Measurements from ENCODE around the gene ADCY2.

The ADCY2 gene

GRCh38 chr5:7849681-7850394, 453.9 kb downstream of the ADCY2 start:
- peaks cover 5% of the 10 kb centered on the region for H3K27me3 Mint-ChIP-seq (ENCODE audit: low read depth, poor library complexity)
- peaks cover 48% of the 10 kb centered on the region for H3K4me1 Mint-ChIP-seq
- peak overlapping the region; percentile 88 for H3K4me3 Mint-ChIP-seq
- peak overlapping the region; percentile 48 for H3K27ac Mint-ChIP-seq
- no peak for DNase-seq
- TF ChIP-seq CTCF (IDR thresholded peaks at IDR 0.05): no peak
- H3K9me3 Mint-ChIP-seq: peaks cover 19% of the 10 kb centered on the region
- peaks cover 19% of the 10 kb centered on the region for H3K36me3 Mint-ChIP-seq (ENCODE audit: low read depth)

DNA sequence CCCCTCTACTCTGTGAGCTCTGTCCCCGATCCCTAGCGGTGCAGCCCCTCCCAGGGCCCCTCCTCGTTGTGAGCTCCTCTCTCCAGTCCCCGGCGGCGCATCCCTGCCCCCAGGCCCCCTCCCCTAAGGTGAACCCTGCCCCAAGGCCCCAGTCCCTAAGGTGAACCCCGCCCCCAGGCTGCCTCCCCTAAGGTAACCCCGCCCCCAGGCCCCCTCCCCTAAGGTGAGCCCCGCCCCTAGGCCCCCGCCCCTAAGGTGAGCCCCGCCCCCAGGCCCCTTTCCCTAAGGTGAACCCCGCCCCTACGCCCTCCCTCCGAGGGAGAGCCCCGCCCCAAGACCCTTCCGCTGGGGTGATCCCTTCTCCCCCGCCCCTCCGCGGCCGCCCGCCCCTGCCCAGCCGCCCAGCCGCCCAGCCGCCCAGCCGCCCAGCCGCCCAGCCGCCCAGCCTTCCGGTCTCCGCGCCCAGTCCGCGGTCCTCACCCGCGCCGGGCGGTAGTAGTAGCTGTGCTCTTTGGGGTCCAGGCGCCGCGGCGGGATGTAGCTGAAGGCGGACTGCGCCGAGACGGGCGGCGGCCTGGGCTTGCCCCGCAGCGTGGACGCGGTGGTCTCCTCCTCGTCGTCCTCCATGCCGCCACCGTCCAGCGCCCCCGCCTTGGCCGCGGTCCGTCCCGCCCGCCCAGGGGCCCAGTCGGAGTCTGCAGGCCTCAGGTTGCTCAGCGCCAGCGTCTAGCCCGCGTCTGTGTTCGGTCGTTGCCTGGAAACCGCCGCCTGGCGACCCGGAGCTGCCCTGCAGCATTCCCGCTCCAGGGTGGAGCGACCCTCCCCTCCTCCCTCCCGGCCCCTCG, 454.7 kb downstream of the ADCY2 start, which contains the start of gene CFAP90:
CFAP90 (minus strand) TSS at position 739 of the 845 bp plus-strand sequence; CDS start at position 627, 112 bp downstream.
- peak within 1 kb of the TSS; percentile 94 for H3K27ac Mint-ChIP-seq
- peaks cover 43% of the 10 kb centered on the region for H3K4me1 Mint-ChIP-seq
- H3K36me3 Mint-ChIP-seq (ENCODE audit: low read depth): peaks cover 22% of the 10 kb centered on the region
- peak; percentile 40 for TF ChIP-seq CTCF (IDR thresholded peaks at IDR 0.05)
- H3K9me3 Mint-ChIP-seq: peaks cover 21% of the 10 kb centered on the region
- H3K4me3 Mint-ChIP-seq: peak within 1 kb of the TSS; percentile 88
- peaks cover 2% of the 10 kb centered on the region for H3K27me3 Mint-ChIP-seq (ENCODE audit: low read depth, poor library complexity)
- DNase-seq: peak; percentile 94

DNA sequence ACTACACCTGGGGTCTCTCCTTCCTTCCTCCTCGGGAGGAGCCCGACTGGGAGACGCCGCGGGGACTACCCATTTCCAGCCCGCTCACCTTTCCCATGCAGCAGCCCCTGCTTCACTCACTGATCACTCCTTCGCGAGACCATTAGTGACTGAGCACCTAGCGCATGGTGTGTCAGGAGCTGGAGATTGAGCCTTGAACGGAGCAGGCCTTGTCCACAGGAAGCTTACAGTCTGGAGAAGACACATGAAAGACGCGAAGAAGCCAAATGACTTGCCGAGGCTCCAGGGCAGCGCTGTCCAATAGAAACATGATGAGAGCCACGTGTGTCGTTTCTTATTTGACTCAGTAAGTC, 455.3 kb downstream of the ADCY2 start:
- peak overlapping the region; percentile 94 for H3K27ac Mint-ChIP-seq
- H3K4me3 Mint-ChIP-seq: peak overlapping the region; percentile 88
- peaks cover 22% of the 10 kb centered on the region for H3K36me3 Mint-ChIP-seq (ENCODE audit: low read depth)
- no peak for DNase-seq
- peaks cover 42% of the 10 kb centered on the region for H3K4me1 Mint-ChIP-seq
- H3K27me3 Mint-ChIP-seq (ENCODE audit: low read depth, poor library complexity): no peaks in the 10 kb centered on the region
- no peak for TF ChIP-seq CTCF (IDR thresholded peaks at IDR 0.05)
- peaks cover 21% of the 10 kb centered on the region for H3K9me3 Mint-ChIP-seq

GRCh38 chr5:7851617-7852289, 455.8 kb downstream of the ADCY2 start:
- peaks cover 21% of the 10 kb centered on the region for H3K9me3 Mint-ChIP-seq
- H3K36me3 Mint-ChIP-seq (ENCODE audit: low read depth): peaks cover 24% of the 10 kb centered on the region
- H3K27ac Mint-ChIP-seq: no peak overlapping the region
- peak overlapping the region; percentile 88 for H3K4me3 Mint-ChIP-seq
- H3K27me3 Mint-ChIP-seq (ENCODE audit: low read depth, poor library complexity): no peaks in the 10 kb centered on the region
- TF ChIP-seq CTCF (IDR thresholded peaks at IDR 0.05): no peak
- H3K4me1 Mint-ChIP-seq: peaks cover 45% of the 10 kb centered on the region
- no peak for DNase-seq

DNA sequence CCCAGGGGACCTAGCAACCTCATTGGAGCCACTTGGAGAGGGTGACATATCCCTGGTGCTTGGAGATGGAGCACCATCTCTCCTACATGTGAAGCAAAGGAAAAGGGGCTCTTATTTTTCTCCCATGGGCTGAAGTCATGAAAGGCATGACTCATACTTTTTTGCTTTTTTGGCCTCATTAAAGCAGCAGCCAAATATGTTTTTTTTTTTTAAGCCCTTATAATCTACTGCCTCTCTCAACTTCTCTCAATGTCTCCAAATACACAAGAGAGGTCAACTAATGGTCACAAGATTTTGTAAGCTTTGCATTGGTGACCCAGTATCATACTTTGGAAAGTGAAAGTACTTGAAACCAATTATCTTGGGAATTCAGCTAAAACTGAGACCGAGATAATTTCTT, 456.6 kb downstream of the ADCY2 start:
- TF ChIP-seq CTCF (IDR thresholded peaks at IDR 0.05): no peak
- H3K36me3 Mint-ChIP-seq (ENCODE audit: low read depth): peaks cover 25% of the 10 kb centered on the region
- peaks cover 21% of the 10 kb centered on the region for H3K9me3 Mint-ChIP-seq
- H3K27ac Mint-ChIP-seq: no peak overlapping the region
- H3K4me1 Mint-ChIP-seq: peaks cover 47% of the 10 kb centered on the region
- peak overlapping the region; percentile 88 for H3K4me3 Mint-ChIP-seq
- no peaks in the 10 kb centered on the region for H3K27me3 Mint-ChIP-seq (ENCODE audit: low read depth, poor library complexity)
- DNase-seq: no peak
